ENCODE measurements around the gene IFT52. TPM values are rescaled to one million over a fixed set of nuclear protein-coding genes. Genes with fewer than 3 reads are reported as not detected.

Gene IFT52
- total and polyA plus RNA-seq, 7 donors, result 2.5 to 5.3 (median 3.5) TPM

DNA sequence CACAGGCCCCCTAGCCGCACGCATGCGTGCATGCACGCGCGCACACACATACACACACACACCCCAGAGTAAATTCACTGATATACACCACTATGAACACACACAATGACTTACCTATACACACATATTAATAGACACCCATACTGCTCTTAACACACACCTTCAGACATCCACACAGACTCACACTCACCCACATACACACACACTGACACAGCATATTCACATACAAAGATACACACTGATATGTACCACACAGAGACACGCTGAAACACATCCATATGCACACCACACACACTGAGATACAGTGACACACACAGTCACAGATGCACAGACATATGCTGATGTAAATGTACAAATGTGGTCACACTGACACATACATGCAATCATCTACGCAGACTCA lies 26.3 kb upstream of the IFT52 start:
- no peak overlapping the region for H3K4me3 ChIP-seq
- no peaks in the 10 kb centered on the region for H3K27me3 ChIP-seq (ENCODE audit: insufficient read depth in 3 of 3, low read length in 2 of 3)
- no peaks in the 10 kb centered on the region for H3K9me3 ChIP-seq
- H3K36me3 ChIP-seq (ENCODE audit: insufficient read depth in 1 of 2, low read depth in 1 of 2), result no peaks in the 10 kb centered on the region
- 98 to 99% (median 98%) methylated on average over 8 of the region's 8 CpGs for WGBS, 3 donors
- ATAC-seq, result no peak
- H3K4me1 ChIP-seq, result no peaks in the 10 kb centered on the region
- H3K27ac ChIP-seq, result no peak overlapping the region
- intact Hi-C loops (cut with DNase I), result loop anchor here in 1 of 2 donors (5.0 kb wide), 1 partner anchor 278 kb away; no protein-coding TSS in a partner anchor
- TF ChIP-seq CTCF (IDR thresholded peaks at IDR 0.05), result no peak
- DNase-seq, result no peak

DNA sequence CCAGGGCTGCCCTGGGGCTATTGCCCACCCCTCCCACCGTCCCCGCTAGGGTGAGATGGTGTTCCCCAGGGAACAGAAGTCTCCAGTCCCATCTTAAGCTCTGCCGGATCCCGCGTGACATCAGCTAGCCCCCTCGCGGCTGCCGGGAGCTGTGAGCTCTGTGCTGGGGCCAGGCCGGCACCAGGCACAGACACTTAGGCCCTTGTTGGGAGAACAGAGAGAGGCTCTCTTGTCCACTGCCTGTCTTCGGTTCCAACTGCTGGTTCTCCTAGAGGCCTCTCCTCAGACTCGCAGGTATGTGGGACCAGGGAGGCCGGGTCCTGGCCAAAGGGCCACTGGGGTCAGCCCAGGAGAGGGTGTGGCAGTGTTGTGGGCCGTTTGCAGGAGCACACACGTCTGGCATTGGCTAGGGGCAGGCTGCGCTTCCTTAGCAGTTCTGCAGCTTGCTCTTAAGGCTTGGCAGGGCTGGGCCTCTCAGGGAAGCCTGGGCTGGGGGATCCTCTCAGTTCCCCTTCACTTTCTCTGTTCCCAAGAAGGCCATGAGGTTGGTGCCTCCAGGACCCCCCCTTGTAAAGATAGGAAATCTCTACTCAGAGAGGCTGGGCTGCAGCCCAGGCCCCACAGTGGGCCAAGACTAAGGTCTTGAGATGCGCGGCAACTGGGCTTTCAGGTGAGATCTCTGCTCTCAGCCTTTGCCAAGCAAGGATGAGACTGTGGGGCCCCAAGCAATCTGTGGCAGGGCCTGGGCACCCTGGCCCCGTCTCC lies 25.6 kb upstream of the IFT52 start:
- H3K27me3 ChIP-seq (ENCODE audit: insufficient read depth in 3 of 3, low read length in 2 of 3), result no peaks in the 10 kb centered on the region
- ATAC-seq (no peak), DNase-seq (no peak)
- intact Hi-C loops (cut with DNase I), result loop anchor here in 1 of 2 donors (5.0 kb wide), 1 partner anchor 277 kb away; no protein-coding TSS in a partner anchor
- no peak for TF ChIP-seq CTCF (IDR thresholded peaks at IDR 0.05)
- WGBS, 3 donors, result 75 to 81% (median 76%) methylated on average over 18 of the region's 18 CpGs
- no peak overlapping the region for H3K4me3 ChIP-seq
- H3K9me3 ChIP-seq, result no peaks in the 10 kb centered on the region
- H3K4me1 ChIP-seq, result no peaks in the 10 kb centered on the region
- no peaks in the 10 kb centered on the region for H3K36me3 ChIP-seq (ENCODE audit: insufficient read depth in 1 of 2, low read depth in 1 of 2)
- H3K27ac ChIP-seq, result no peak overlapping the region

DNA sequence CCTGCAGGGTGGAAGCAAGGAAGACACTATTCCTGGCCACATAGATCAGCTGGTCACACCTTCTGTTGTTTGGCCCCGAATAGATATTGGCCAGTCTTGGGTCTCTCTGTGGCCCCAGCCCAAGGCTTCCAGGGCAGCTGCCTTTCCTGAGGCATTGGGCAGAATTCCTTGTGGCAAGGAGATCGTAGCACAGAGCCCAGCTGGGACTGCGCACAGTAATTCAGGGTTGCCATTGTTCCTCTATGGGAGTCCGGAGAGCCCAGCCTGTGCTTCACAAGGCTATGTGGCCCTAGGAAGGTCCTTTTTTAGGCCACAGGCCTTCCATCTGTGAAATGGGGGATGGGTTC lies 25.0 kb upstream of the IFT52 start:
- no peaks in the 10 kb centered on the region for H3K4me1 ChIP-seq
- H3K27me3 ChIP-seq (ENCODE audit: insufficient read depth in 3 of 3, low read length in 2 of 3), result no peaks in the 10 kb centered on the region
- WGBS, 3 donors, result 57 to 82% (median 65%) methylated on average over 4 of the region's 4 CpGs
- no peak overlapping the region for H3K4me3 ChIP-seq
- intact Hi-C loops (cut with DNase I), result no loop called here
- no peak for DNase-seq
- H3K9me3 ChIP-seq, result no peaks in the 10 kb centered on the region
- no peak overlapping the region for H3K27ac ChIP-seq
- TF ChIP-seq CTCF (IDR thresholded peaks at IDR 0.05), result no peak
- no peaks in the 10 kb centered on the region for H3K36me3 ChIP-seq (ENCODE audit: insufficient read depth in 1 of 2, low read depth in 1 of 2)
- no peak for ATAC-seq

DNA sequence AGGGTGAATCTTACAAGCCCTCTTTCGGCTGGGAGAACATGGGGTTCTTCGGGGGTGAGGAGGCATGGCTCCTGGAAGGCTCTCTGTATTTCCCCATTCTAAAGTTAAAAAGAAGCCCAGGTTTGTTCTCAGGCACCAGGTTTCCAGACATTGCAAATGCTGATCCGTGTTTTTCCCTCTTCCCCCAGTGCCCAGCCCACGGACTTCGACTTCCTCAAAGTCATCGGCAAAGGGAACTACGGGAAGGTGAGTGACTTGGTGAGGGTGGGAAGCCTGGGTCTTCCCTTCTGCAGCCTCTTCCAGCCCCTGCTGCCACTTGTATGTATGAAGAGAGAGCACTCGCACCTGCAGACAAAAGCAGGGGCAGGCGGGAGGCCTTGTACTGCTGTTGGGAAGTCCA lies 23.3 kb upstream of the IFT52 start:
- 88 to 91% (median 90%) methylated on average over 9 of the region's 9 CpGs for WGBS, 3 donors
- Histone ChIP-seq H3K27ac (no peak overlapping the region), H3K4me1 (no peaks in the 10 kb centered on the region), H3K4me3 (no peak overlapping the region), H3K36me3 (ENCODE audit: insufficient read depth in 1 of 2, low read depth in 1 of 2) (no peaks in the 10 kb centered on the region), H3K27me3 (ENCODE audit: insufficient read depth in 3 of 3, low read length in 2 of 3) (no peaks in the 10 kb centered on the region), H3K9me3 (no peaks in the 10 kb centered on the region)
- ATAC-seq (no peak), DNase-seq (no peak)
- intact Hi-C loops (cut with DNase I), result no loop called here
- TF ChIP-seq CTCF (IDR thresholded peaks at IDR 0.05), result no peak

- Histone ChIP-seq H3K27me3 (ENCODE audit: insufficient read depth in 3 of 3, low read length in 2 of 3) (no peaks in the 10 kb centered on the region), H3K4me1 (no peaks in the 10 kb centered on the region), H3K4me3 (no peak overlapping the region), H3K9me3 (no peaks in the 10 kb centered on the region), H3K36me3 (ENCODE audit: insufficient read depth in 1 of 2, low read depth in 1 of 2) (no peaks in the 10 kb centered on the region), H3K27ac (no peak overlapping the region)
- ATAC-seq (no peak), DNase-seq (no peak)
- TF ChIP-seq CTCF (IDR thresholded peaks at IDR 0.05), result no peak
- intact Hi-C loops (cut with DNase I), result no loop called here
- 87 to 91% (median 90%) methylated on average over 4 of the region's 4 CpGs for WGBS, 3 donors
Measured at GRCh38 chr20:43568706-43569105, 22.0 kb upstream of the IFT52 start.
